GM23338 (cell line): ENCODE data around the gene TRIM63. TPM values are rescaled to one million over a fixed set of nuclear protein-coding genes. Genes with fewer than 3 reads are reported as not detected.
A peak's percentile ranks its signal among the peaks of the same experiment; 100 is the strongest.
"Not testable (repeated sequence)": the region's sequence is repeated elsewhere in the genome, so short reads cannot be mapped to it uniquely, and the experiment has no call there.

Source experiments
- ATAC-seq: fragments of 200-7000 bp; cut with Tn5 transposase; 3 replicates; pipeline ENCODE4 v1.9.1; 2020
- DNase-seq: peaks from one replicate; pipeline ENCODE4 v3.0.0-alpha.2; 2015; ENCODE audit warnings: low spot score
- H2AFZ ChIP-seq: fragments of 200-600 bp; sonication (generic); 2 replicates; pipeline ENCODE4 v1.8.0; 2016; ENCODE audit warnings: antibody characterized with exemption, mild to moderate bottlenecking, moderate library complexity
- H3F3A ChIP-seq: fragments of 200-600 bp; sonication (generic); replicated peaks from 2 replicates; pipeline ENCODE4 v1.8.0; 2017; ENCODE audit warnings: antibody characterized with exemption, mixed run types, low read depth
- H3K27ac ChIP-seq: fragments of 200-600 bp; sonication (generic); 2 replicates; pipeline ENCODE4 v1.6.1; 2016; ENCODE audit warnings: low read depth
- H3K27me3 ChIP-seq: fragments of 200-600 bp; sonication (generic); 2 replicates; pipeline ENCODE4 v1.8.0; 2016; ENCODE audit warnings: mild to moderate bottlenecking, mixed run types, moderate library complexity; ENCODE audit not compliant: insufficient read depth
- H3K36me3 ChIP-seq: fragments of 200-600 bp; sonication (generic); 2 replicates; pipeline ENCODE4 v1.8.0; 2016; ENCODE audit warnings: mild to moderate bottlenecking; ENCODE audit not compliant: insufficient read depth
- H3K4me1 ChIP-seq: fragments of 200-600 bp; sonication (generic); 2 replicates; pipeline ENCODE4 v1.8.0; 2016; ENCODE audit warnings: mild to moderate bottlenecking, moderate library complexity; ENCODE audit not compliant: insufficient read depth
- H3K4me2 ChIP-seq: fragments of 200-600 bp; sonication (generic); 2 replicates; pipeline ENCODE4 v1.7.1; 2017; ENCODE audit warnings: mixed run types
- H3K4me3 ChIP-seq: fragments of 200-600 bp; sonication (generic); 2 replicates; pipeline ENCODE4 v1.6.1; 2016; ENCODE audit warnings: mixed run types
- H3K79me2 ChIP-seq: fragments of 200-600 bp; sonication (generic); replicated peaks from 2 replicates; pipeline ENCODE4 v1.8.0; 2017; ENCODE audit warnings: mild to moderate bottlenecking; ENCODE audit not compliant: insufficient read depth
- H3K9me2 ChIP-seq: fragments of 200-600 bp; sonication (generic); 2 replicates; pipeline ENCODE4 v1.8.0; 2017; ENCODE audit not compliant: insufficient read depth
- H4K20me1 ChIP-seq: fragments of 200-600 bp; sonication (generic); replicated peaks from 2 replicates; pipeline ENCODE4 v1.8.0; 2017; ENCODE audit warnings: mild to moderate bottlenecking; ENCODE audit not compliant: insufficient read depth
- H3K27ac Mint-ChIP-seq: 2 replicates; pipeline ENCODE4 v1.8.0; 2020; ENCODE audit warnings: inconsistent platforms, mild to moderate bottlenecking, moderate library complexity, mixed read lengths
- H3K27me3 Mint-ChIP-seq: 3 replicates; pipeline ENCODE4 v1.8.0; 2022; ENCODE audit warnings: low read depth, mild to moderate bottlenecking, moderate library complexity, mixed read lengths, inconsistent platforms; ENCODE audit not compliant: insufficient read depth, poor library complexity
- H3K36me3 Mint-ChIP-seq: 3 replicates; pipeline ENCODE4 v1.8.0; 2021; ENCODE audit warnings: low read depth, mild to moderate bottlenecking, inconsistent platforms, moderate library complexity, mixed read lengths
- H3K4me1 Mint-ChIP-seq: 3 replicates; pipeline ENCODE4 v1.8.0; 2020; ENCODE audit warnings: mild to moderate bottlenecking, inconsistent platforms, mixed read lengths
- H3K4me3 Mint-ChIP-seq: 3 replicates; pipeline ENCODE4 v1.8.0; 2021; ENCODE audit warnings: moderate library complexity, mild to moderate bottlenecking, inconsistent platforms, mixed read lengths
- H3K9me3 Mint-ChIP-seq: 3 replicates; pipeline ENCODE4 v1.8.0; 2020; ENCODE audit warnings: moderate library complexity, mild to moderate bottlenecking, inconsistent platforms, mixed read lengths
- CREB1 ChIP-seq: fragments of 250-450 bp; sonication (Bioruptor Pico); IDR thresholded peaks from 2 replicates; pipeline ENCODE4 v1.5.0; 2020; ENCODE audit warnings: low read depth, mild to moderate bottlenecking, moderate library complexity
- NANOG ChIP-seq: IDR thresholded peaks from 2 replicates; pipeline ENCODE4 v1.6.1; 2016; ENCODE audit warnings: antibody characterized with exemption, borderline replicate concordance
- POLR2AphosphoS5 ChIP-seq: IDR thresholded peaks from 2 replicates; pipeline ENCODE4 v1.6.1; 2016; ENCODE audit warnings: antibody characterized with exemption, low read depth
- ZNF114 ChIP-seq: fragments of 250-450 bp; sonication (Bioruptor Pico); IDR thresholded peaks from 2 replicates; pipeline ENCODE4 v1.5.0; 2020; ENCODE audit warnings: mild to moderate bottlenecking, moderate library complexity
- ZNF331 ChIP-seq: fragments of 250-450 bp; sonication (Bioruptor Pico); IDR thresholded peaks from 2 replicates; pipeline ENCODE4 v1.5.0; 2020; ENCODE audit warnings: low read depth, mild to moderate bottlenecking, moderate library complexity
- polyA plus RNA-seq: library from polyadenylated mRNA; unstranded; fragments of >200 nt; fragmentation: Nextera tagmentation; extraction: Ambion mirVana; gene quantifications from 2 replicates; pipeline ENCODE4 v1.2.1, GENCODE V29; 2016
- total RNA-seq: library from RNA; depleted of rRNA; stranded (reverse); fragments of >200 nt; shearing (Covaris generic); gene quantifications from 2 replicates; pipeline ENCODE4 v1.2.3, GENCODE V29; 2014
- TF ChIP-seq, protein P1 (sequence below): IDR thresholded peaks from one replicate; pipeline ENCODE4 v1.6.1; 2018; ENCODE audit warnings: antibody characterized with exemption; ENCODE audit not compliant: unreplicated experiment

The TRIM63 gene
- total and polyA plus RNA-seq, 2 experiments from 2014 or later = 0.17 TPM; not detected in 1

DNA sequence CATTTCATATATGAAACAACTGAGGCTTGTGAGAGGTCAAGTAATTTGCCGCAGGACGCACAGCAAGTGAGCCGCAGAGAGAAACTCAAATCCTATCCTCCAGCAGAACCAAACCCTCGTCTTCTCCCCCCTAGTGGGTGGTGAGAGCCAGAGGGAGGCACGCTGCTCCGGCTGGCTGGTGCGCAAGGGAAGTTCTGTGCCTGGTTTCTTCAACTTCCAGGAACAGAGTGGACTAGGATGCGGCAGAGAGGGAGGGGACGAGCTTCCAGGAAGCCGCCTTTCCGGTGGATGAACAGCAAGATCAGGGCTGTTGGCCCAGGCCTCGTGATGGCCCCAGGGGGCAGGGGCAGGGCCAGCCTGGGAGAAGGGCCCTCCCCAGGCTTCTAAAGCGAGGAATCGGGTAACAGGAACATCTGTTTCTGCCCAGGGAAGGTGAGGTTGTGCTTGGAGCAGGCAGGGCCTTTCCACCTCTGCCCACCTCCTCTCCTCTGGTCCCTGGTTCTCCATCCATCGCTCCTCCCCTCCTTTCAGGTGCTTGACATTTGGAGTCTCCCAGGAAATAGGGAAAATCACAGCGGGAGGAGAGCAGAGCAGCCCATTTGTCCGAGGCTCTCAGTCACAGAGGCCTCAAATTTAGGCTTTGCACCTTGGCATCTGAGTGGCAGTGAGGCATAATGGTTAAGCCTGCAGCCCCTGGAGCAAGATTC is 27.4 kb upstream of the TRIM63 start:
- Mint-ChIP-seq H3K36me3 (no peaks in the 10 kb centered on the region), H3K9me3 (no peaks in the 10 kb centered on the region), H3K27ac (no peak overlapping the region), H3K27me3 (peaks cover 11% of the 10 kb centered on the region), H3K4me1 (peaks cover 28% of the 10 kb centered on the region), H3K4me3 (0 out of 3 replicates have a peak overlapping the region, but pooled peaks have one; percentile 36)
- no peak overlapping the region for H3K27ac ChIP-seq
- no peak overlapping the region; the same call in 1 of the 2 replicates for H3K4me3 ChIP-seq
- DNase-seq (peak; percentile 83), ATAC-seq (peak; percentile 90)
- no peaks in the 10 kb centered on the region for H3K9me2 ChIP-seq
- H4K20me1 ChIP-seq = no peaks in the 10 kb centered on the region
- TF ChIP-seq, protein P1, sequence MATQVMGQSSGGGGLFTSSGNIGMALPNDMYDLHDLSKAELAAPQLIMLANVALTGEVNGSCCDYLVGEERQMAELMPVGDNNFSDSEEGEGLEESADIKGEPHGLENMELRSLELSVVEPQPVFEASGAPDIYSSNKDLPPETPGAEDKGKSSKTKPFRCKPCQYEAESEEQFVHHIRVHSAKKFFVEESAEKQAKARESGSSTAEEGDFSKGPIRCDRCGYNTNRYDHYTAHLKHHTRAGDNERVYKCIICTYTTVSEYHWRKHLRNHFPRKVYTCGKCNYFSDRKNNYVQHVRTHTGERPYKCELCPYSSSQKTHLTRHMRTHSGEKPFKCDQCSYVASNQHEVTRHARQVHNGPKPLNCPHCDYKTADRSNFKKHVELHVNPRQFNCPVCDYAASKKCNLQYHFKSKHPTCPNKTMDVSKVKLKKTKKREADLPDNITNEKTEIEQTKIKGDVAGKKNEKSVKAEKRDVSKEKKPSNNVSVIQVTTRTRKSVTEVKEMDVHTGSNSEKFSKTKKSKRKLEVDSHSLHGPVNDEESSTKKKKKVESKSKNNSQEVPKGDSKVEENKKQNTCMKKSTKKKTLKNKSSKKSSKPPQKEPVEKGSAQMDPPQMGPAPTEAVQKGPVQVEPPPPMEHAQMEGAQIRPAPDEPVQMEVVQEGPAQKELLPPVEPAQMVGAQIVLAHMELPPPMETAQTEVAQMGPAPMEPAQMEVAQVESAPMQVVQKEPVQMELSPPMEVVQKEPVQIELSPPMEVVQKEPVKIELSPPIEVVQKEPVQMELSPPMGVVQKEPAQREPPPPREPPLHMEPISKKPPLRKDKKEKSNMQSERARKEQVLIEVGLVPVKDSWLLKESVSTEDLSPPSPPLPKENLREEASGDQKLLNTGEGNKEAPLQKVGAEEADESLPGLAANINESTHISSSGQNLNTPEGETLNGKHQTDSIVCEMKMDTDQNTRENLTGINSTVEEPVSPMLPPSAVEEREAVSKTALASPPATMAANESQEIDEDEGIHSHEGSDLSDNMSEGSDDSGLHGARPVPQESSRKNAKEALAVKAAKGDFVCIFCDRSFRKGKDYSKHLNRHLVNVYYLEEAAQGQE = no peak
- no peak for TF ChIP-seq ZNF114 (CRISPR knock-in tag)
- no peak for TF ChIP-seq CREB1 (CRISPR knock-in tag)
- TF ChIP-seq POLR2AphosphoS5 = peak; percentile 37; the same call in 1 of the 2 replicates
- H2AFZ ChIP-seq = peak overlapping the region; percentile 24
- no peaks in the 10 kb centered on the region; the same call in 1 of the 2 replicates for H3K27me3 ChIP-seq
- H3K36me3 ChIP-seq = no peaks in the 10 kb centered on the region
- no peaks in the 10 kb centered on the region for H3K79me2 ChIP-seq
- peak overlapping the region; percentile 49 for H3K4me2 ChIP-seq
- H3F3A ChIP-seq = 0 out of 2 replicates have a peak, but pooled peaks cover 2% of the 10 kb centered on the region
- H3K4me1 ChIP-seq = peaks cover 27% of the 10 kb centered on the region

DNA sequence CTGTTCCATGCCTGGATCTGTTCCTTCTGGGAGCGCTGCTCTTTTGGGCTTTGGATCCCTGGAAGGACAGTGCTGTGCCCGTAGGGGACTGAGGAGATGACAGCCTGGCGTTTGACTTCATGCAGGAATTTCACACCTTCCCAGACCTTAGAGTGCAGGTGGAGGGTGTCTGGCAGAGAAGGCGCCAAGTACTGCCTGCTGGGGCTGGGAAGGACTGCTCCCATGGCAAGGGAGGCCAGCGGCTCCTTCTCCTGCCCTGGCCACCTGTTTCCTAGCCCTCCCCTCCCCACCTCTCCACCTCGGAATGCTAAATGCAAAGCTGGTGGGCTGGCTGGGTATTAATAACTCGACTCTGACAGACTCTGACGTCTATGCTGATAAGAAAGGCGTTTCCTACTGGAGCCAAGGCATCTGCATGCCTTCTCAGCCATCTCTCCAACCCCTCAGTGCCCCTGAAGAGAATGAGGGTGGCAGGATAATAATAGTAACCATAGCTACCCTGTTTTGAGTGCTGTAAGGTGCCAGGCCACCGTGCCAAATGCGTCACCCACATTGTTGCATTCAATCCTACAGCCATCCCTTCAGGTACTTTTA is 26.7 kb upstream of the TRIM63 start:
- Mint-ChIP-seq H3K4me1 (peaks cover 28% of the 10 kb centered on the region), H3K27me3 (peaks cover 11% of the 10 kb centered on the region), H3K27ac (no peak overlapping the region), H3K4me3 (no peak overlapping the region), H3K9me3 (no peaks in the 10 kb centered on the region), H3K36me3 (no peaks in the 10 kb centered on the region)
- ATAC-seq (peak; percentile 45), DNase-seq (peak; percentile 43)
- peak overlapping the region; percentile 49 for H3K4me2 ChIP-seq
- TF ChIP-seq ZNF114 (CRISPR knock-in tag) (no peak), NANOG (no peak), ZNF331 (CRISPR knock-in tag) (no peak)
- TF ChIP-seq, protein P1 = no peak
- H3K36me3 ChIP-seq = no peaks in the 10 kb centered on the region
- H3K4me3 ChIP-seq = no peak overlapping the region; the same call in 1 of the 2 replicates
- H3K79me2 ChIP-seq = no peaks in the 10 kb centered on the region
- no peaks in the 10 kb centered on the region for H3K9me2 ChIP-seq
- H3K27ac ChIP-seq = no peak overlapping the region
- no peaks in the 10 kb centered on the region; the same call in 1 of the 2 replicates for H3K27me3 ChIP-seq
- H2AFZ ChIP-seq = peak overlapping the region; percentile 24
- no peaks in the 10 kb centered on the region for H4K20me1 ChIP-seq
- H3K4me1 ChIP-seq = peaks cover 27% of the 10 kb centered on the region
- 0 out of 2 replicates have a peak, but pooled peaks cover 2% of the 10 kb centered on the region for H3F3A ChIP-seq

DNA sequence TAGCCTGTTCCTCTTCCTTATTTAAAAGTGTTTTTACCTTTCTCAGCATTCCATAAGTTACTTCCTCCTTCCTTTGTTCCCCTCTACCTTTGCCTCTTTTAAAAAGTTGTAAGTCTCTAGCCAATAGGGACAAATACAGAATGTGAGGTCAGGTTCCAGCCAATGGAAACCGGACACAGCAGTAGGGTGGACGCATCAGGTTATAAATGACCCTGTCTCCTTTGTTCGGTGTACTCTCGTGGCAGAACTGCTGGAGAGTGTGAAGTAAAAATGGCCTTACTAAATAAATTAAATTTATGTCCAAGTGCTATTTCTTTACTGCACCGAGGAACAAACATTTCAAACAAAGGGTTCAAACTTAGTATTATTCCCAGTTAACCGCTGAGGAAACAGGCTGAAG is 26.1 kb upstream of the TRIM63 start:
- not testable (repeated sequence) for H4K20me1 ChIP-seq, H3K36me3 ChIP-seq, ATAC-seq, H3K4me3 ChIP-seq, H3F3A ChIP-seq, H3K27me3 ChIP-seq, H3K27ac ChIP-seq, DNase-seq, H3K79me2 ChIP-seq, H3K4me3 Mint-ChIP-seq, H3K36me3 Mint-ChIP-seq, H3K9me2 ChIP-seq, H3K27ac Mint-ChIP-seq, H3K9me3 Mint-ChIP-seq
- Mint-ChIP-seq H3K4me1 (peaks cover 28% of the 10 kb centered on the region), H3K27me3 (peaks cover 11% of the 10 kb centered on the region)
- peak overlapping the region; percentile 49; the same call in 1 of the 2 replicates for H3K4me2 ChIP-seq
- peaks cover 27% of the 10 kb centered on the region for H3K4me1 ChIP-seq
- H2AFZ ChIP-seq = peak overlapping the region; percentile 24; the same call in 1 of the 2 replicates
